ENCODE data around the gene CTAGE15. TPM values are rescaled to one million over a fixed set of nuclear protein-coding genes. Genes with fewer than 3 reads are reported as not detected.
"Not testable (repeated sequence)": the region's sequence is repeated elsewhere in the genome, so short reads cannot be mapped to it uniquely, and the experiment has no call there.

CTAGE15 gene
- total and polyA plus RNA-seq, 9 of the 15 experiments (the other 6 are each of a cell fraction or from before 2014, with no cell fraction given), result 0.01 to 0.56 (median 0.13) TPM; not detected in 3

DNA sequence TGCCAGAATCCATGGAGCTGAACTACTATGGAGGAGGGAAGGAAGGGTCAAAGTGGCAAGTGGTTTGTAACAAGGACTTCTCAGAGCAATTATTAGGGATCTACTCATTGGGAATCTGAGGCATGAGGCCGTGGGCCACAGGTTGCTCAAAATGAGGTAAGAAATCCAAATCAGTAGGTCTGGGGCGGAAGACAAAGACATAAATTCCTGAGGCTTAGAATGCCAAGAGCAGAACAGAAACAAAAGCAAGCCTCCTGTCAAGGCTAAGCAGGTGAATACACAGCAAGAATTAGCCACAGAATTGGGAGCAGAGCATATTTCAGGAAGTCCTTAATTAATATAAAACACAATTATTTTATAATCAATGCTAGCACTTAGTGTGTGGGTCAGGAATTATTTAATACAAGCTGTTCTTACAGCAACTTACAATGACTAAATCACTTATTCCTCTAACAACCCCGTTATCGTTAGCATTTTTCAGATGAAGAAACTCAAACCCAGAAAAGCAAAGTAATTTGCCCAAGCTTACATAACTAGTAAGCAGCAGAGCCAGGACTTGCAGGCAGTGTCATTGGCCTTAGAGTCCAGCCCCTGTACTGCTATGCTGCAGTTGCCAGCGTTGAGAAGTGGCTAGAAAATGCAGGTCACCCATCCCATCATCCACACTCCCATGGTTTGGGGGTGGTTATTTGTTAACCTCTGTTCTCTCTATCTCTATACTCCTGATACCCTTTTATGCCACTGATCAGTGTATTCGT lies 40.3 kb upstream of the CTAGE15 start:
- H3K9ac ChIP-seq (ENCODE audit: insufficient read depth in 1 of 2, low read depth in 2 of 2, low read length in 2 of 2); H3K36me3 ChIP-seq (ENCODE audit: control insufficient read depth, insufficient read depth, low read length); BruUV-seq (replicated peaks); CTCF ChIA-PET (ENCODE audit: low intra/inter-chr PET ratio); H3K79me2 ChIP-seq (ENCODE audit: control insufficient read depth, insufficient read depth, low read length); H3K27ac ChIP-seq (ENCODE audit: extremely low read depth, low read depth, low read length); in situ Hi-C loops (cut with MboI); FAIRE-seq; H3K9me3 ChIP-seq (replicated peaks; ENCODE audit: control insufficient read depth, insufficient read depth, low read depth, low read length); POLR2A ChIA-PET; H3K9me1 ChIP-seq (ENCODE audit: control insufficient read depth, insufficient read depth, low read length); DNase-seq (ENCODE audit: extremely low read depth in 1 of 4, low spot score in 3 of 4); H3K4me1 ChIP-seq (replicated peaks in 1 of 2; ENCODE audit: control insufficient read depth in 2 of 2, insufficient read depth in 2 of 2, low read length in 2 of 2); H3K27me3 ChIP-seq (ENCODE audit: control insufficient read depth in 2 of 2, insufficient read depth in 2 of 2, low read length in 2 of 2); H3K4me3 ChIP-seq; intact Hi-C loops (cut with micrococcal nuclease); H3K4me2 ChIP-seq (ENCODE audit: insufficient read depth, low read length); H4K20me1 ChIP-seq (replicated peaks; ENCODE audit: control insufficient read depth, insufficient read depth, low read length); H2AFZ ChIP-seq (ENCODE audit: low read depth, low read length): not testable (repeated sequence)
- peak; percentile 14; the same call in 2 of the 3 replicates for ATAC-seq
- whole genome bisulfite sequencing (ENCODE audit: insufficient coverage, low coverage, missing lambda C conversion rate), result 0% methylated on average over 4 of the region's 6 CpGs

DNA sequence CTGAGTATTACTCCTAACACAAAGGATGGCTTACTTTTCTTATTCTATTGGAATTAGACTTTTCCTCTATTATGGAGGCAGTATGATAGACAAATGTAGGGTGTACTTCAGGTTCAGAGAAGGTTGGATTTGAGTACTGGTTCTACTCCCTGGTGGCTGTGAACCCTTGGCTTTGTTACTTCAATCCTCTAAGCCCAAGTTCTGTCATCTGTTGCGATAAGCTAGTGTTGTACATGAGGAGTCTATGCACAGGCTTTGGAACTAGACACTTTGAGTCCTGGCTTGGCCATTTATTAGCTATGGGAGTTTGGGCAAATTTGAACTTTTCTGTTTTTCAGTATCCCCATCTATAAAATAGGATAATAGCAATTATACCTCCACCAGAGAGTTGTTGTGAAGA lies 39.7 kb upstream of the CTAGE15 start:
- WGBS (ENCODE audit: insufficient coverage, low coverage, missing lambda C conversion rate), result no CpG with 5 or more reads among the region's 1 CpG
- peak; percentile 46 for ATAC-seq
- H2AFZ ChIP-seq (ENCODE audit: low read depth, low read length); in situ Hi-C loops (cut with MboI); H3K4me1 ChIP-seq (replicated peaks in 1 of 2; ENCODE audit: control insufficient read depth in 2 of 2, insufficient read depth in 2 of 2, low read length in 2 of 2); FAIRE-seq; H4K20me1 ChIP-seq (replicated peaks; ENCODE audit: control insufficient read depth, insufficient read depth, low read length); H3K27me3 ChIP-seq (ENCODE audit: control insufficient read depth in 2 of 2, insufficient read depth in 2 of 2, low read length in 2 of 2); H3K4me2 ChIP-seq (ENCODE audit: insufficient read depth, low read length); H3K36me3 ChIP-seq (ENCODE audit: control insufficient read depth, insufficient read depth, low read length); CTCF ChIA-PET (ENCODE audit: low intra/inter-chr PET ratio); H3K27ac ChIP-seq (ENCODE audit: extremely low read depth, low read depth, low read length); H3K79me2 ChIP-seq (ENCODE audit: control insufficient read depth, insufficient read depth, low read length); H3K4me3 ChIP-seq; intact Hi-C loops (cut with micrococcal nuclease); DNase-seq (ENCODE audit: extremely low read depth in 1 of 4, low spot score in 3 of 4); BruUV-seq (replicated peaks); H3K9ac ChIP-seq (ENCODE audit: insufficient read depth in 1 of 2, low read depth in 2 of 2, low read length in 2 of 2); POLR2A ChIA-PET; H3K9me3 ChIP-seq (replicated peaks; ENCODE audit: control insufficient read depth, insufficient read depth, low read depth, low read length); H3K9me1 ChIP-seq (ENCODE audit: control insufficient read depth, insufficient read depth, low read length): not testable (repeated sequence)

DNA sequence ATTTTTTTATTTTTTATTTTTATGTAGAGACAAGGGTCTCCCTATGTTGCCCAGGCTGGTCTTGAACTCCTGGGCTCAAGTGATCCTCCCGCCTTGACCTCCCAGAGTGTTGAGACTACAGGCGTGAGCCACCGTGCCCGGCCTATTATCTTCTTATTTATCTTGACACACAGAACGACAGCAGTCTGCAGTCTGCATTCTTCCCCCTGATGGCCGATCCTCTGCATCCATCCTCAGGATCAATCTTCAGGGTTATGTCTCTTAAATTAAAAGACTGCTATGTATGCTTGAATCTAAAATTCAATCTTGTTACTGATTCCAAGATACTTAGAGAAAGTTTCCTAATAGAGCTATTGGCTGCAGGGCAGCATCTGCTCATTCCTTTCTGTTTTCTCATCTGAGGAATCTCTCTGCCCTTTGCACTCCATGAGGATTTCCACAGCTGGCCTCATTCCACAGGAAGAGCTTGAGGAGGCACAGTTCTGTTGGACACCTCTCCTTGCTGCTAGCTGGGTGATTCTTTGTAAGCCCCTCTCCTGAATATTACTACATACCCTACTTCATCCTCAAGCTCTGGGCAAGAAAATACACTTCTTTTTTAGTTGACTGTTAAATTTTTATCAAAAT lies 38.3 kb upstream of the CTAGE15 start:
- no CpG with 5 or more reads among the region's 6 CpGs for WGBS (ENCODE audit: insufficient coverage, low coverage, missing lambda C conversion rate)

GRCh38 chr7:143536443-143536842 lies 35.2 kb upstream of the CTAGE15 start:
- DNase-seq (ENCODE audit: extremely low read depth in 1 of 4, low spot score in 3 of 4); H4K20me1 ChIP-seq (replicated peaks; ENCODE audit: control insufficient read depth, insufficient read depth, low read length); H2AFZ ChIP-seq (ENCODE audit: low read depth, low read length); H3K4me1 ChIP-seq (replicated peaks in 1 of 2; ENCODE audit: control insufficient read depth in 2 of 2, insufficient read depth in 2 of 2, low read length in 2 of 2); H3K4me2 ChIP-seq (ENCODE audit: insufficient read depth, low read length); H3K4me3 ChIP-seq; H3K79me2 ChIP-seq (ENCODE audit: control insufficient read depth, insufficient read depth, low read length); POLR2A ChIA-PET; FAIRE-seq; in situ Hi-C loops (cut with MboI); BruUV-seq (replicated peaks); H3K27me3 ChIP-seq (ENCODE audit: control insufficient read depth in 2 of 2, insufficient read depth in 2 of 2, low read length in 2 of 2); H3K9me3 ChIP-seq (replicated peaks; ENCODE audit: control insufficient read depth, insufficient read depth, low read depth, low read length); CTCF ChIA-PET (ENCODE audit: low intra/inter-chr PET ratio); intact Hi-C loops (cut with micrococcal nuclease); H3K9ac ChIP-seq (ENCODE audit: insufficient read depth in 1 of 2, low read depth in 2 of 2, low read length in 2 of 2); H3K9me1 ChIP-seq (ENCODE audit: control insufficient read depth, insufficient read depth, low read length); H3K27ac ChIP-seq (ENCODE audit: extremely low read depth, low read depth, low read length); H3K36me3 ChIP-seq (ENCODE audit: control insufficient read depth, insufficient read depth, low read length): not testable (repeated sequence)
- ATAC-seq, result peak; percentile 46; the same call in 1 of the 3 replicates
- WGBS (ENCODE audit: insufficient coverage, low coverage, missing lambda C conversion rate), result no CpG with 5 or more reads among the region's 1 CpG

More for the DNA sequence above, 38.3 kb upstream of the CTAGE15 start:
- H3K9ac ChIP-seq (ENCODE audit: insufficient read depth in 1 of 2, low read depth in 2 of 2, low read length in 2 of 2); intact Hi-C loops (cut with micrococcal nuclease); CTCF ChIA-PET (ENCODE audit: low intra/inter-chr PET ratio); POLR2A ChIA-PET; H3K27me3 ChIP-seq (ENCODE audit: control insufficient read depth in 2 of 2, insufficient read depth in 2 of 2, low read length in 2 of 2); in situ Hi-C loops (cut with MboI); H3K4me3 ChIP-seq; DNase-seq (ENCODE audit: extremely low read depth in 1 of 4, low spot score in 3 of 4); H3K9me3 ChIP-seq (replicated peaks; ENCODE audit: control insufficient read depth, insufficient read depth, low read depth, low read length); H3K36me3 ChIP-seq (ENCODE audit: control insufficient read depth, insufficient read depth, low read length); H3K9me1 ChIP-seq (ENCODE audit: control insufficient read depth, insufficient read depth, low read length); H2AFZ ChIP-seq (ENCODE audit: low read depth, low read length); H3K4me1 ChIP-seq (replicated peaks in 1 of 2; ENCODE audit: control insufficient read depth in 2 of 2, insufficient read depth in 2 of 2, low read length in 2 of 2); H3K4me2 ChIP-seq (ENCODE audit: insufficient read depth, low read length); H3K79me2 ChIP-seq (ENCODE audit: control insufficient read depth, insufficient read depth, low read length); FAIRE-seq; BruUV-seq (replicated peaks); H4K20me1 ChIP-seq (replicated peaks; ENCODE audit: control insufficient read depth, insufficient read depth, low read length); H3K27ac ChIP-seq (ENCODE audit: extremely low read depth, low read depth, low read length): not testable (repeated sequence)
- ATAC-seq, result peak; percentile 32; the same call in 2 of the 3 replicates
